HG03097 (cell line): ENCODE measurements around the gene PAK5.

Source experiments
- ATAC-seq: cut with Tn5 transposase; IDR thresholded peaks from one replicate; pipeline ENCODE4 v1.9.1; 2021; ENCODE audit not compliant: unreplicated experiment, low FRiP score

The PAK5 gene

GRCh38 chr20:9627219-9627618, 211.7 kb downstream of the PAK5 start:
- ATAC-seq = no peak

GRCh38 chr20:9626357-9626756, 212.5 kb downstream of the PAK5 start:
- ATAC-seq = no peak

- ATAC-seq = no peak
Observed at GRCh38 chr20:9617940-9618339, 220.9 kb downstream of the PAK5 start.

- ATAC-seq = peak; percentile 36
Observed at GRCh38 chr20:9616833-9617461, 221.9 kb downstream of the PAK5 start.

- ATAC-seq = peak; percentile 23
Observed at GRCh38 chr20:9616455-9616805, 222.4 kb downstream of the PAK5 start.

GRCh38 chr20:9615766-9616454, 223.0 kb downstream of the PAK5 start:
- ATAC-seq = peak; percentile 99

- no peak for ATAC-seq
Observed at GRCh38 chr20:9615118-9615517, 223.8 kb downstream of the PAK5 start.

GRCh38 chr20:9613871-9614270, 225.0 kb downstream of the PAK5 start:
- no peak for ATAC-seq

GRCh38 chr20:9611921-9612320, 227.0 kb downstream of the PAK5 start:
- no peak for ATAC-seq

- no peak for ATAC-seq
Observed at GRCh38 chr20:9610665-9611064, 228.2 kb downstream of the PAK5 start.

- ATAC-seq = no peak
Observed at GRCh38 chr20:9609887-9610502, 228.9 kb downstream of the PAK5 start.

GRCh38 chr20:9608639-9609340, 230.1 kb downstream of the PAK5 start:
- ATAC-seq = no peak

GRCh38 chr20:9602847-9603183, 236.1 kb downstream of the PAK5 start:
- ATAC-seq = no peak

GRCh38 chr20:9600562-9600961, 238.3 kb downstream of the PAK5 start:
- ATAC-seq = no peak

GRCh38 chr20:9597547-9597946, 241.3 kb downstream of the PAK5 start:
- no peak for ATAC-seq

GRCh38 chr20:9595763-9596162, 243.1 kb downstream of the PAK5 start:
- no peak for ATAC-seq

- ATAC-seq = no peak
Observed at GRCh38 chr20:9594284-9594875, 244.5 kb downstream of the PAK5 start.

GRCh38 chr20:9592419-9592818, 246.5 kb downstream of the PAK5 start:
- no peak for ATAC-seq

- ATAC-seq = no peak
Observed at GRCh38 chr20:9591080-9591479, 247.8 kb downstream of the PAK5 start.

- ATAC-seq = no peak
Observed at GRCh38 chr20:9590189-9590588, 248.7 kb downstream of the PAK5 start.

- ATAC-seq = no peak
Observed at GRCh38 chr20:9588706-9589105, 250.2 kb downstream of the PAK5 start.
